ENCODE data around the gene S100A16.

GRCh38 chr1:153569465-153569864, 43.5 kb downstream of the S100A16 start:
- TF ChIP-seq POLR2A (IDR thresholded peaks at IDR 0.05) (no peak), POLR2AphosphoS5 (IDR thresholded peaks at IDR 0.05; ENCODE audit: insufficient read depth in 1 of 2, low read depth in 1 of 2) (no peak)
